Activated naive CD4-positive, alpha-beta T cell treated with anti-CD3 and anti-CD28 coated beads, Interleukin-2, amount 50 U/mL, for 72 hours (primary cell): ENCODE data around the gene TRMT44. TPM values are rescaled to one million over a fixed set of nuclear protein-coding genes. Genes with fewer than 3 reads are reported as not detected.

Source experiments
- ATAC-seq, 2 donors: fragments of 150-1000 bp; cut with Tn5 transposase; 2 replicates each; pipeline ENCODE4 v1.10.0; 2021; ENCODE audit warnings: mild to moderate bottlenecking in 2 of 2, moderate library complexity in 2 of 2
- DNase-seq, 2 donors: peaks; one replicate each; pipeline ENCODE4 v3.0.0; 2021 to 2022; ENCODE audit warnings: low spot score in 2 of 2
- H3K27ac Mint-ChIP-seq, 2 donors: one replicate each; pipeline ENCODE4 v1.8.0; 2022; ENCODE audit warnings: mild to moderate bottlenecking in 2 of 2, mixed read lengths in 2 of 2
- H3K36me3 Mint-ChIP-seq, 2 donors: one replicate each; pipeline ENCODE4 v1.8.0; 2022; ENCODE audit warnings: mixed read lengths in 2 of 2
- H3K9me3 Mint-ChIP-seq, 2 donors: one replicate each; pipeline ENCODE4 v1.8.0; 2022; ENCODE audit warnings: mixed read lengths in 2 of 2
- total RNA-seq, 2 donors: library from RNA; stranded (reverse); gene quantifications; one replicate each; pipeline ENCODE4 v1.2.3, GENCODE V29; 2022

The TRMT44 gene
- total RNA-seq, 2 donors from 2014 or later: 19.9 to 24.8 TPM

GRCh38 chr4:8492174-8492573 is 51.6 kb downstream of the TRMT44 start:
- Mint-ChIP-seq H3K36me3 (peaks cover 0 to 10% of the 10 kb centered on the region in 2 donors), H3K9me3 (no peaks in the 10 kb centered on the region), H3K27ac (no peak overlapping the region)
- ATAC-seq (no peak), DNase-seq (no peak)

GRCh38 chr4:8493484-8493883 is 52.9 kb downstream of the TRMT44 start:
- H3K36me3 Mint-ChIP-seq: peaks cover 0 to 14% of the 10 kb centered on the region in 2 donors
- no peak for ATAC-seq
- no peak for DNase-seq
- H3K27ac Mint-ChIP-seq: no peak overlapping the region
- H3K9me3 Mint-ChIP-seq: no peaks in the 10 kb centered on the region

- no peaks in the 10 kb centered on the region for H3K9me3 Mint-ChIP-seq
These were observed 53.6 kb downstream of the TRMT44 start for GRCh38 chr4:8494218-8494617.

GRCh38 chr4:8494983-8495548 is 54.5 kb downstream of the TRMT44 start:
- H3K27ac Mint-ChIP-seq: no peak overlapping the region
- ATAC-seq (no peak), DNase-seq (no peak)
- H3K36me3 Mint-ChIP-seq: peaks cover 0 to 13% of the 10 kb centered on the region in 2 donors
- H3K9me3 Mint-ChIP-seq: no peaks in the 10 kb centered on the region

More at GRCh38 chr4:8494218-8494617, 53.6 kb downstream of the TRMT44 start:
- ATAC-seq: no peak
- Mint-ChIP-seq H3K27ac (no peak overlapping the region), H3K36me3 (peaks cover 0 to 14% of the 10 kb centered on the region in 2 donors)
- no peak for DNase-seq

- no peak overlapping the region for H3K27ac Mint-ChIP-seq
- H3K9me3 Mint-ChIP-seq: no peaks in the 10 kb centered on the region
- peaks cover 0 to 8% of the 10 kb centered on the region in 2 donors for H3K36me3 Mint-ChIP-seq
- ATAC-seq (no peak), DNase-seq (no peak)
These were observed 55.2 kb downstream of the TRMT44 start for GRCh38 chr4:8495803-8496202.

- no peak for DNase-seq
- no peak for ATAC-seq
- Mint-ChIP-seq H3K36me3 (peaks cover 0 to 8% of the 10 kb centered on the region in 2 donors), H3K27ac (no peak overlapping the region), H3K9me3 (no peaks in the 10 kb centered on the region)
These were observed 57.2 kb downstream of the TRMT44 start for GRCh38 chr4:8497762-8498161.

GRCh38 chr4:8500966-8501365 is 60.4 kb downstream of the TRMT44 start:
- Mint-ChIP-seq H3K9me3 (no peaks in the 10 kb centered on the region), H3K36me3 (peaks cover 0 to 8% of the 10 kb centered on the region in 2 donors), H3K27ac (no peak overlapping the region)
- ATAC-seq (no peak), DNase-seq (no peak)

- DNase-seq (no peak), ATAC-seq (no peak)
- H3K27ac Mint-ChIP-seq: no peak overlapping the region
- peaks cover 0 to 4% of the 10 kb centered on the region in 2 donors for H3K36me3 Mint-ChIP-seq
- no peaks in the 10 kb centered on the region for H3K9me3 Mint-ChIP-seq
These were observed 61.2 kb downstream of the TRMT44 start for GRCh38 chr4:8501781-8502180.

GRCh38 chr4:8502371-8502770 is 61.8 kb downstream of the TRMT44 start:
- ATAC-seq (no peak), DNase-seq (no peak)
- peaks cover 0 to 4% of the 10 kb centered on the region in 2 donors for H3K36me3 Mint-ChIP-seq
- H3K9me3 Mint-ChIP-seq: no peaks in the 10 kb centered on the region
- H3K27ac Mint-ChIP-seq: no peak overlapping the region

- DNase-seq (no peak), ATAC-seq (no peak)
- Mint-ChIP-seq H3K27ac (no peak overlapping the region), H3K36me3 (no peaks in the 10 kb centered on the region), H3K9me3 (no peaks in the 10 kb centered on the region)
These were observed 62.4 kb downstream of the TRMT44 start for GRCh38 chr4:8502836-8503585.

- DNase-seq (no peak), ATAC-seq (no peak)
- Mint-ChIP-seq H3K9me3 (no peaks in the 10 kb centered on the region), H3K36me3 (no peaks in the 10 kb centered on the region), H3K27ac (no peak overlapping the region)
These were observed 63.2 kb downstream of the TRMT44 start for GRCh38 chr4:8503801-8504200.

GRCh38 chr4:8504279-8505007 is 63.9 kb downstream of the TRMT44 start:
- no peak for ATAC-seq
- H3K36me3 Mint-ChIP-seq: no peaks in the 10 kb centered on the region

GRCh38 chr4:8505229-8505628 is 64.7 kb downstream of the TRMT44 start:
- Mint-ChIP-seq H3K36me3 (no peaks in the 10 kb centered on the region), H3K9me3 (no peaks in the 10 kb centered on the region), H3K27ac (no peak overlapping the region)
- DNase-seq: no peak
- no peak for ATAC-seq

More at GRCh38 chr4:8504279-8505007, 63.9 kb downstream of the TRMT44 start:
- H3K9me3 Mint-ChIP-seq: no peaks in the 10 kb centered on the region
- no peak for DNase-seq
- H3K27ac Mint-ChIP-seq: no peak overlapping the region

GRCh38 chr4:8506006-8506372 is 65.4 kb downstream of the TRMT44 start:
- no peak for ATAC-seq
- Mint-ChIP-seq H3K27ac (no peak overlapping the region), H3K9me3 (no peaks in the 10 kb centered on the region), H3K36me3 (no peaks in the 10 kb centered on the region)
- no peak for DNase-seq

GRCh38 chr4:8506373-8507195 is 66.0 kb downstream of the TRMT44 start:
- DNase-seq: no peak
- H3K27ac Mint-ChIP-seq: no peak overlapping the region
- no peak for ATAC-seq
- H3K9me3 Mint-ChIP-seq: no peaks in the 10 kb centered on the region
- no peaks in the 10 kb centered on the region for H3K36me3 Mint-ChIP-seq

- ATAC-seq: no peak
These were observed 66.6 kb downstream of the TRMT44 start for GRCh38 chr4:8507196-8507570.

GRCh38 chr4:8507624-8508023 is 67.0 kb downstream of the TRMT44 start:
- no peaks in the 10 kb centered on the region for H3K36me3 Mint-ChIP-seq
- no peak for DNase-seq
- no peaks in the 10 kb centered on the region for H3K9me3 Mint-ChIP-seq

More at GRCh38 chr4:8507196-8507570, 66.6 kb downstream of the TRMT44 start:
- Mint-ChIP-seq H3K36me3 (no peaks in the 10 kb centered on the region), H3K27ac (no peak overlapping the region), H3K9me3 (no peaks in the 10 kb centered on the region)
- no peak for DNase-seq

More at GRCh38 chr4:8507624-8508023, 67.0 kb downstream of the TRMT44 start:
- H3K27ac Mint-ChIP-seq: no peak overlapping the region
- ATAC-seq: no peak
